GM12878 (cell line): Measurements from ENCODE around the gene FTCDNL1. TPM values are rescaled to one million over a fixed set of nuclear protein-coding genes. Genes with fewer than 3 reads are reported as not detected.

Experiments
- ATAC-seq: fragments of 200-7000 bp; cut with Tn5 transposase; 3 replicates; pipeline ENCODE4 v1.9.1; 2020; ENCODE audit warnings: mild to moderate bottlenecking, moderate library complexity
- BruUV-seq: library from RNA; stranded (reverse); fragments of 400-500 nt; replicated peaks from 2 replicates; lab custom pipeline; 2021; lab: Mats Ljungman, UMichigan
- CTCF ChIA-PET: fragments of 300-600 bp; sonication (Branson Sonifier 250); formaldehyde crosslinking; extraction: SDS; loops from one replicate; lab custom pipeline; 2021; ENCODE audit warnings: inconsistent platforms; lab: Yijun Ruan, JAX
- POLR2A ChIA-PET: fragments of 350-600 bp; formaldehyde crosslinking; extraction: SDS; loops from one replicate; lab custom pipeline; 2021; ENCODE audit warnings: inconsistent platforms; lab: Charles Lee
- RAD21 ChIA-PET: fragments of 300-600 bp; sonication (Branson Sonifier 250); formaldehyde crosslinking; loops from one replicate; lab custom pipeline; 2023; ENCODE audit warnings: antibody characterized with exemption; ENCODE audit not compliant: unreplicated experiment; lab: Charles Lee
- SMC1A ChIA-PET: fragments of 300-600 bp; sonication (Branson Sonifier 250); formaldehyde crosslinking; loops from one replicate; lab custom pipeline; 2023; ENCODE audit not compliant: unreplicated experiment, uncharacterized antibody; lab: Charles Lee
- DNase-seq: peaks from one replicate; pipeline ENCODE4 v3.0.0-alpha.2; 2011; ENCODE audit warnings: low read depth, low spot score
- FAIRE-seq: peaks from 3 replicates; lab custom pipeline; 2011; peaks lifted over from hg19 to GRCh38; lab: Jason Lieb, UNC
- H2AFZ ChIP-seq: 2 replicates; pipeline ENCODE4 v1.6.0; 2011; ENCODE audit warnings: low read depth, low read length, control low read depth; ENCODE audit not compliant: control insufficient read depth
- H3K27ac ChIP-seq: 2 replicates; pipeline ENCODE4 v1.5.1; 2011; ENCODE audit warnings: control low read depth; ENCODE audit not compliant: control insufficient read depth, insufficient read depth
- H3K27me3 ChIP-seq, 2 experiments: replicated peaks in 1 of 2; 2 replicates each; pipeline versions ENCODE4 v1.6.0 to v1.6.1; 2011; ENCODE audit warnings: low read length in 1 of 2; ENCODE audit not compliant: control insufficient read depth in 2 of 2, insufficient read depth in 2 of 2
- H3K36me3 ChIP-seq, 2 experiments: 2 replicates each; pipeline ENCODE4 v1.5.1; 2011; ENCODE audit warnings: low read length in 1 of 2; ENCODE audit not compliant: control insufficient read depth in 2 of 2, insufficient read depth in 2 of 2
- H3K4me1 ChIP-seq: 2 replicates; pipeline ENCODE4 v1.6.1; 2011; ENCODE audit warnings: mild to moderate bottlenecking, low read length, moderate library complexity, mixed read lengths; ENCODE audit not compliant: control insufficient read depth, insufficient read depth
- H3K4me2 ChIP-seq: 2 replicates; pipeline ENCODE4 v1.6.0; 2011; ENCODE audit warnings: control low read depth; ENCODE audit not compliant: control insufficient read depth, insufficient read depth
- H3K4me3 ChIP-seq: fragments of 200-600 bp; sonication (generic); 2 replicates; pipeline ENCODE4 v1.5.1; 2016
- H3K79me2 ChIP-seq: 2 replicates; pipeline ENCODE4 v1.6.0; 2011; ENCODE audit warnings: low read length; ENCODE audit not compliant: control insufficient read depth, insufficient read depth
- H3K9ac ChIP-seq: 2 replicates; pipeline ENCODE4 v1.8.0; 2011; ENCODE audit warnings: low read length, control low read depth, mixed read lengths; ENCODE audit not compliant: control insufficient read depth, insufficient read depth
- H3K9me3 ChIP-seq: replicated peaks from 3 replicates; pipeline ENCODE4 v1.5.1; 2011; ENCODE audit warnings: mild to moderate bottlenecking, low read length; ENCODE audit not compliant: control insufficient read depth, insufficient read depth
- H4K20me1 ChIP-seq: 2 replicates; pipeline ENCODE4 v1.6.0; 2011; ENCODE audit not compliant: control insufficient read depth, insufficient read depth
- ATF7 ChIP-seq: fragments of 450-650 bp; IDR thresholded peaks from 2 replicates; pipeline ENCODE4 v1.6.1; 2016; ENCODE audit warnings: low read depth, mild to moderate bottlenecking
- CEBPB ChIP-seq, 2 experiments: fragments of 150-350 bp in 1 of 2; IDR thresholded peaks; 2 replicates each; pipeline ENCODE4 v1.6.1; 2012 to 2014; ENCODE audit warnings: low read depth in 2 of 2, low read length in 2 of 2, borderline replicate concordance in 1 of 2, inconsistent platforms in 1 of 2
- KAT2A ChIP-seq: conservative IDR thresholded peaks from 2 replicates; pipeline ENCODE4 v1.6.1; 2011; ENCODE audit warnings: low read depth, low read length; ENCODE audit not compliant: control insufficient read depth
- LARP7 ChIP-seq: fragments of 450-650 bp; IDR thresholded peaks from 2 replicates; pipeline ENCODE4 v1.6.1; 2017; ENCODE audit warnings: mild to moderate bottlenecking
- RUNX3 ChIP-seq: IDR thresholded peaks from 2 replicates; pipeline ENCODE4 v1.6.1; 2012; ENCODE audit warnings: low read length, inconsistent platforms
- WGBS: methylation state at CpG from one replicate; pipeline ENCODE4 v1.1.6; 2016; ENCODE audit warnings: low lambda C conversion rate; ENCODE audit not compliant: insufficient replicate concordance, insufficient coverage; ENCODE audit errors: missing lambda C conversion rate; 5-methylcytosine and 5-hydroxymethylcytosine counted together
- in situ Hi-C: fragments of 300-500 bp; cut with MboI; formaldehyde crosslinking; loops from 9 replicates; pipeline ENCODE4 v1.14.3; 2018; ENCODE audit warnings: mixed read lengths
- intact Hi-C: fragments of 100-400 bp; cut with micrococcal nuclease; formaldehyde crosslinking; loops from one replicate; pipeline ENCODE4 v1.14.2; 2022; ENCODE audit not compliant: unreplicated experiment
- polyA plus RNA-seq, 11 experiments: library from polyadenylated mRNA; depleted of rRNA in 4 of 11; unstranded in 6 of 11; stranded (reverse) in 5 of 11; fragments of >200 nt; fragmentation: Nextera tagmentation in 4 of 11; fragmentation: Illumina TruSeq in 1 of 11; extraction: Ambion mirVana in 4 of 11; extraction: Trizol in 1 of 11; gene quantifications; 1 replicate in 1 of 11; 2 replicates in 10 of 11; pipeline versions ENCODE4 v1.2.1 to v1.2.3, GENCODE V29; 2011 to 2016; ENCODE audit warnings: inconsistent platforms in 2 of 11, missing spikeins in 2 of 11, low read depth in 1 of 11
- total RNA-seq, 4 experiments: library from RNA; depleted of rRNA in 3 of 4; stranded (reverse); fragments of >200 nt in 3 of 4; fragmentation: Illumina TruSeq in 1 of 4; extraction: Trizol in 1 of 4; gene quantifications; 2 replicates each; pipeline versions ENCODE4 v1.2.1 to v1.2.3, GENCODE V29; 2013 to 2021
- TF ChIP-seq, protein P1 (sequence below): fragments of 450-650 bp; IDR thresholded peaks from 2 replicates; pipeline ENCODE4 v1.6.1; 2016; ENCODE audit warnings: mild to moderate bottlenecking, moderate library complexity, borderline replicate concordance

Gene FTCDNL1
- total and polyA plus RNA-seq, 10 of the 15 experiments (the other 5 are each of a cell fraction or from before 2014, with no cell fraction given), result 0.15 to 3.9 (median 2.0) TPM

DNA sequence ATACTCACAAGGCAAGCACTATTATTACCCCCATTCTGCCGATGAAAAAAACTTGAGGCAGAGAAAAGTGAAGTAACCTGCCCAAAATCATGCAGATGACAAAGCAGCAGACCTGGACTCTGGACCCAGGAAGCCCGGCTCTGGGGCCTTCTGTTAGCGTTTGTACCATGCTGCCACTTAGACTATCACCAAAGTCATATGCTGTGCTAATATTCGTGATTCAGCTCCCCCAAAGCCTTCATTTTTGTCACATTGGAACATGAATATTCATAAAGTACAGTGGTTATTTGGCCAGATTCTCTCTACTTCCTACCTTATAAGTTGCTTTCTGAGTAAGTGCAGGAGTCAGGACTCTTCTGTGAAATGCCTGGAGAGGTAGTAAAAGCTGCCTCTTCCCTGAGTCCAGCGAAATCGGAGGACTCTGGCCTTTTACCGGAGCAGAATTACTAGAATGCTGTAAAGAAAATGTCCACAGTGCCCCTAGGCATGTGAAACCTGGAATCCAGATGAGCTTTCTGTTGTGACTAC, 86.7 kb downstream of the FTCDNL1 start:
- intact Hi-C loops (no loop called here), in situ Hi-C loops (no loop called here)
- POLR2A ChIA-PET, result no interaction called here
- RAD21 ChIA-PET, result no interaction called here
- FAIRE-seq (no peak), DNase-seq (no peak), ATAC-seq (no peak)
- H3K4me3 ChIP-seq, result no peak overlapping the region
- H3K36me3 ChIP-seq, result no peaks in the 10 kb centered on the region
- no peak overlapping the region for H2AFZ ChIP-seq
- no peak overlapping the region for H3K4me2 ChIP-seq
- no peaks in the 10 kb centered on the region for H3K79me2 ChIP-seq
- BruUV-seq, result no TSS peak
- WGBS, result 53% methylated on average over 7 of the region's 7 CpGs
- H3K9ac ChIP-seq, result no peak overlapping the region
- no peak overlapping the region for H3K27ac ChIP-seq
- H4K20me1 ChIP-seq, result no peaks in the 10 kb centered on the region
- no peaks in the 10 kb centered on the region for H3K4me1 ChIP-seq
- SMC1A ChIA-PET, result no interaction called here
- no peak for TF ChIP-seq LARP7
- no peak for TF ChIP-seq RUNX3
- TF ChIP-seq, protein P1, sequence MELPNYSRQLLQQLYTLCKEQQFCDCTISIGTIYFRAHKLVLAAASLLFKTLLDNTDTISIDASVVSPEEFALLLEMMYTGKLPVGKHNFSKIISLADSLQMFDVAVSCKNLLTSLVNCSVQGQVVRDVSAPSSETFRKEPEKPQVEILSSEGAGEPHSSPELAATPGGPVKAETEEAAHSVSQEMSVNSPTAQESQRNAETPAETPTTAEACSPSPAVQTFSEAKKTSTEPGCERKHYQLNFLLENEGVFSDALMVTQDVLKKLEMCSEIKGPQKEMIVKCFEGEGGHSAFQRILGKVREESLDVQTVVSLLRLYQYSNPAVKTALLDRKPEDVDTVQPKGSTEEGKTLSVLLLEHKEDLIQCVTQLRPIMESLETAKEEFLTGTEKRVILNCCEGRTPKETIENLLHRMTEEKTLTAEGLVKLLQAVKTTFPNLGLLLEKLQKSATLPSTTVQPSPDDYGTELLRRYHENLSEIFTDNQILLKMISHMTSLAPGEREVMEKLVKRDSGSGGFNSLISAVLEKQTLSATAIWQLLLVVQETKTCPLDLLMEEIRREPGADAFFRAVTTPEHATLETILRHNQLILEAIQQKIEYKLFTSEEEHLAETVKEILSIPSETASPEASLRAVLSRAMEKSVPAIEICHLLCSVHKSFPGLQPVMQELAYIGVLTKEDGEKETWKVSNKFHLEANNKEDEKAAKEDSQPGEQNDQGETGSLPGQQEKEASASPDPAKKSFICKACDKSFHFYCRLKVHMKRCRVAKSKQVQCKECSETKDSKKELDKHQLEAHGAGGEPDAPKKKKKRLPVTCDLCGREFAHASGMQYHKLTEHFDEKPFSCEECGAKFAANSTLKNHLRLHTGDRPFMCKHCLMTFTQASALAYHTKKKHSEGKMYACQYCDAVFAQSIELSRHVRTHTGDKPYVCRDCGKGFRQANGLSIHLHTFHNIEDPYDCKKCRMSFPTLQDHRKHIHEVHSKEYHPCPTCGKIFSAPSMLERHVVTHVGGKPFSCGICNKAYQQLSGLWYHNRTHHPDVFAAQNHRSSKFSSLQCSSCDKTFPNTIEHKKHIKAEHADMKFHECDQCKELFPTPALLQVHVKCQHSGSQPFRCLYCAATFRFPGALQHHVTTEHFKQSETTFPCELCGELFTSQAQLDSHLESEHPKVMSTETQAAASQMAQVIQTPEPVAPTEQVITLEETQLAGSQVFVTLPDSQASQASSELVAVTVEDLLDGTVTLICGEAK, result no peak
- TF ChIP-seq ATF7, result no peak
- no peak for TF ChIP-seq KAT2A
- TF ChIP-seq CEBPB (IDR thresholded peaks at IDR 0.05; ENCODE audit: borderline replicate concordance in 1 of 2, low read depth in 2 of 2, low read length in 2 of 2), result no peak
- CTCF ChIA-PET, result no interaction called here
- 0 out of 4 replicates have a peak, but pooled peaks cover 0 to 1% of the 10 kb centered on the region in 2 experiments for H3K27me3 ChIP-seq
- H3K9me3 ChIP-seq, result no peaks in the 10 kb centered on the region
